ENCODE data around the gene MRPS2. TPM values are rescaled to one million over a fixed set of nuclear protein-coding genes. Genes with fewer than 3 reads are reported as not detected.
A peak's percentile ranks its signal among the peaks of the same experiment; 100 is the strongest.
"Not testable (repeated sequence)": the region's sequence is repeated elsewhere in the genome, so short reads cannot be mapped to it uniquely, and the experiment has no call there.

Gene MRPS2
- total RNA-seq = 12.1 and 14.5 TPM in 2 replicates

DNA sequence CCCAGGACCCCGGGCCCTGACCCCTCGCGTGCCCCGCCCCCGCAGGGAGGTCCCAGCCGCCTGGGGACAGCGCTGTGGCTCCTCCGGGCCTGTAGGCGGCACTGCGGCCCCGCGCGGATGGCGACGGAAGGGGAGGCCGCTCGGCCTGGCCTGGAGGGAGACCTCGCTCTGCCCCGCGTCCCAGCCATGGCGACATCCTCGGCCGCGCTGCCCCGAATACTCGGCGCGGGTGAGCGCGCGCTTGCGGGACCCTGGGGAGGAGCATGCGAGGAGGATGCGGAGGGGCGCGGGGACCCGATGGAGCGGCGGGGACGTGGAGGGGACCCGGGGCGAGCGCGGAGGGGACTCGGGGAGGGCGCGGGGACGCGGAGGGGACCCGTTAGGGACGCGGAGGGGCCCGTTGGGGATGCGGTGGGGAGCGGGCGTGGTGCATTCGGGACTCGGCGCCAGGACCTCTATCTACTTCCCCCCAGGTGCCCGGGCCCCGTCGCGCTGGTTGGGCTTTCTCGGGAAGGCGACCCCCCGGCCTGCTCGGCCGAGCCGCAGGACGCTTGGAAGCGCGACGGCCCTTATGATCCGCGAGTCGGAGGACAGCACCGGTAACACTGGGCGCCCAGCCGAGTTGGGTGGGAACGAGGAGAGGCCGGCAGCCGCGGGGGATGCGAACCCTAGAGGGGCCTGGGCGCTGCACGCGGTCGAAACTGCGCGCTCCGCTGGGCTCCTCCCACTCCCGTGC, at the start of gene MRPS2:
MRPS2 (plus strand) TSS at position 158 of the 736 bp plus-strand sequence; CDS start at position 187, 29 bp downstream.
- DNase-seq (ENCODE audit: low read depth) = peak; percentile 88
- H3K4me3 ChIP-seq (ENCODE audit: low read depth, low read length) = peak within 1 kb of the TSS; percentile 87
- peak; percentile 91 for TF ChIP-seq CTCF (IDR thresholded peaks at IDR 0.05; ENCODE audit: insufficient read depth, low read depth, low read length)

DNA sequence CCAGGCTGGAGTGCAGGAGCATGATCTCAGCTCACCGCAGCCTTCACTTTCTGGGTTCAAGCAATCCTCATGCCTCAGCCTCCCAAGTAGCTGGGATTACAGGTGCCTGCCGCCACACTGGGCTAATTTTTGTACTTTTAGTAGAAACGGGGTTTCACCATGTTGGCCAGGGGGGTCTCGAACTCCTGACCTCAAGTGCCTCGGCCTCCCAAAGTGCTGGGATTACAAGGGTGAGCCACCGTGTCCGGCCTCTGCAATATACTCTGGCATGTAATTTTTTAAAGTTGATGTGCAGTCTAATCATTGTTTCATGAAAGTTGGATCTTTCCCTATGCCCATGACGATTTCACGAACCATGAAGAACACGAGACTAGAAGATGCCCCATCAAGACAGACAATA, 49.5 kb upstream of the MRPS2 start:
- DNase-seq (ENCODE audit: low read depth) = no peak
- no peak for TF ChIP-seq CTCF (IDR thresholded peaks at IDR 0.05; ENCODE audit: insufficient read depth, low read depth, low read length)
- H3K4me3 ChIP-seq (ENCODE audit: low read depth, low read length) = no peak overlapping the region

DNA sequence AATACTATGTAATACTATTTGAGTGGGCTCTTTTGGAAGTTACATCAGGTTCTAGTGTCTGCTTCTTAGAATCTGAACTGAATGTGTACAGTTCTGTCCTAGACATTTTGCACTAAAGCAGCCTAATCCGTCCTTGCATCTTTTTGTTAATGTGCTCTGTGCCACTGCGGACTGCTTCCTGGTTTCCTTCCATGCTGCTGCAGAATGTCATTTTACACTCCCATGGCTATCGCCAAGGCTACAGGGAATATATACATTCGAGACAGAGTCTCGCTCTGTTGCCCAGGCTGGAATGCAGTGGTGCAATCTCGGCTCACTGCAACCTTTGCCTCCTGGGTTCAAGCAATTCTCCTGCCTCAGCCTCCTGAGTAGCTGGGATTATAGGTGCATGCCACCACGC, 48.6 kb upstream of the MRPS2 start:
- not testable (repeated sequence) for H3K4me3 ChIP-seq (ENCODE audit: low read depth, low read length)

DNA sequence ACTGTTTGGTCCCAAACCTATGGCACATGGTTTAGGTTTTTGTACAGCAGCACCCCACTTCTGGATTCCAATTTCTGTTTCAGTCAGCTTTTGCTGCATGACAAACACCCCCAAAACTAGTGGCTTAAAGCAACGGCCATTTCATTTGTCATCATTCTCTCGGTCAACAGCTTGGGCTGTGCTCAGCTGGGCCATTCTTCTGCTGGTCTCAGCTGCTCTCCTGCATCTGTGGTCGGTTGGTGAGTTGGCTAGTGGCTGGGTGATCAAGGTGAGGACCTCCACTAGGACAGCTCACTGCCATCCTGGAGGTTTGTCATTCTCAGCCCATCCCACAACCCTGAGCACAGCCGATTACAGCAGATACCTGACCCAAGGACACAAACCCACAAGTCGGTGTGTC, 45.7 kb upstream of the MRPS2 start:
- no peak for TF ChIP-seq CTCF (IDR thresholded peaks at IDR 0.05; ENCODE audit: insufficient read depth, low read depth, low read length)
- no peak for DNase-seq (ENCODE audit: low read depth)
- no peak overlapping the region for H3K4me3 ChIP-seq (ENCODE audit: low read depth, low read length)

More for the DNA sequence above, 48.6 kb upstream of the MRPS2 start:
- not testable (repeated sequence) for DNase-seq (ENCODE audit: low read depth)

DNA sequence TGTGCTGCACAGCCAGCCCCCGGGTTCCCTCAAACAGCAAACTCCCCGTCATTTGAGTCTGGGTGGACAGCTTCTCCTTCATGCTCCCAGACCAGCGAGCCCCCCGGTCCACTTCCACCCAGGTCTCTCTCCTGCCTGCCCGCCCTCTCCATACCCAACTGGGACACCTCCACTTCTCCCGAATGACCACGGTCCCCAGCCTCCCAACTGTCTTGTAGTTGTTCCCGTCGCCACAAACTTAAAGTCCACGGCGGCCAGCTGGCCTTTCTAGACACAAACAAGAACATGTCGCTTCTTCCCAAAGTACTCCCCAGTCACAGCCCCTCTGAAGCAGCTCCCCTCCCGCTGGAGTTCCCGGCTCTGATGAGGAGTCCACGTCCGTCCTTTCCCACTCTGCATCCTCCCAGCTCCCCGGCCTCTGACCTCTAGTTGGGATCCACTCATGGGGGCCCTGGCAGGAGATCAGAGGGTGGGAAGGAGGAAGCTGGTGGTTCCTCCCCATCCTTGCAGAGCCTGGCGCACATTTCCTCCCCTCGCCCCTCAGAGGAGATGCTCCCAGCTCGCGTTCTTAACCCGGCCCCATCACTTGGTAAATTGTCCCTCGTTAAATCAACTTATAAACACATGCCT, 45.0 kb upstream of the MRPS2 start:
- TF ChIP-seq CTCF (IDR thresholded peaks at IDR 0.05; ENCODE audit: insufficient read depth, low read depth, low read length) = no peak
- H3K4me3 ChIP-seq (ENCODE audit: low read depth, low read length) = no peak overlapping the region
- DNase-seq (ENCODE audit: low read depth) = no peak

- no peak for TF ChIP-seq CTCF (IDR thresholded peaks at IDR 0.05; ENCODE audit: insufficient read depth, low read depth, low read length)
- no peak overlapping the region for H3K4me3 ChIP-seq (ENCODE audit: low read depth, low read length)
- no peak for DNase-seq (ENCODE audit: low read depth)
These were observed 43.9 kb upstream of the MRPS2 start for GRCh38 chr9:135456436-135457104.

GRCh38 chr9:135458478-135458877, 42.0 kb upstream of the MRPS2 start:
- H3K4me3 ChIP-seq (ENCODE audit: low read depth, low read length); DNase-seq (ENCODE audit: low read depth): not testable (repeated sequence)
